AG10803 (cell line): ENCODE data around the gene DSPP.

ENCODE experiments used
- DNase-seq: peaks from one replicate; pipeline ENCODE4 v3.0.0; 2010; ENCODE audit warnings: low read depth
- H3K4me3 ChIP-seq: 2 replicates; pipeline ENCODE4 v1.5.1; 2011; ENCODE audit warnings: mild to moderate bottlenecking, low read length, control low read depth
- TF ChIP-seq, protein P1 (sequence below): conservative IDR thresholded peaks from 2 replicates; pipeline ENCODE4 v1.5.1; 2011; ENCODE audit warnings: mild to moderate bottlenecking, low read length, control low read depth, inconsistent platforms

Gene DSPP

DNA sequence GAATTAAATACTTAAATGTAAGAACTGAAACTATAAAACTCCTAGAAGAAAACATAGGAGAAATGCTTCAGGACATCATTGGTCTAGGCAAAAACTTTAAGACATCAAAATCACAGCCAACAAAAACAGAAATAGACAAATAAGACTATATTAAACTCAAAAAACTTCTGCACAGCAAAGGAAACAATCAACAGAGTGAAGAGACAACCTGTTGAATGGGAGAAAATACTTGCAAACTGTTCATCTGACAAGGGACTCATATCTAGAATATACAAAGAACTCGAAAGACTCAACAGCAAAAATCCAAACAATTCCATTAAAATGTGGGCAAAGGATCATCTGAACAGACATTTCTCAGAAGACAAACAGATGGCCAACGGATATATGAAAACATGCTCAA is 16.2 kb upstream of the DSPP start:
- no peak for DNase-seq
- TF ChIP-seq, protein P1, sequence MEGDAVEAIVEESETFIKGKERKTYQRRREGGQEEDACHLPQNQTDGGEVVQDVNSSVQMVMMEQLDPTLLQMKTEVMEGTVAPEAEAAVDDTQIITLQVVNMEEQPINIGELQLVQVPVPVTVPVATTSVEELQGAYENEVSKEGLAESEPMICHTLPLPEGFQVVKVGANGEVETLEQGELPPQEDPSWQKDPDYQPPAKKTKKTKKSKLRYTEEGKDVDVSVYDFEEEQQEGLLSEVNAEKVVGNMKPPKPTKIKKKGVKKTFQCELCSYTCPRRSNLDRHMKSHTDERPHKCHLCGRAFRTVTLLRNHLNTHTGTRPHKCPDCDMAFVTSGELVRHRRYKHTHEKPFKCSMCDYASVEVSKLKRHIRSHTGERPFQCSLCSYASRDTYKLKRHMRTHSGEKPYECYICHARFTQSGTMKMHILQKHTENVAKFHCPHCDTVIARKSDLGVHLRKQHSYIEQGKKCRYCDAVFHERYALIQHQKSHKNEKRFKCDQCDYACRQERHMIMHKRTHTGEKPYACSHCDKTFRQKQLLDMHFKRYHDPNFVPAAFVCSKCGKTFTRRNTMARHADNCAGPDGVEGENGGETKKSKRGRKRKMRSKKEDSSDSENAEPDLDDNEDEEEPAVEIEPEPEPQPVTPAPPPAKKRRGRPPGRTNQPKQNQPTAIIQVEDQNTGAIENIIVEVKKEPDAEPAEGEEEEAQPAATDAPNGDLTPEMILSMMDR, result no peak

DNA sequence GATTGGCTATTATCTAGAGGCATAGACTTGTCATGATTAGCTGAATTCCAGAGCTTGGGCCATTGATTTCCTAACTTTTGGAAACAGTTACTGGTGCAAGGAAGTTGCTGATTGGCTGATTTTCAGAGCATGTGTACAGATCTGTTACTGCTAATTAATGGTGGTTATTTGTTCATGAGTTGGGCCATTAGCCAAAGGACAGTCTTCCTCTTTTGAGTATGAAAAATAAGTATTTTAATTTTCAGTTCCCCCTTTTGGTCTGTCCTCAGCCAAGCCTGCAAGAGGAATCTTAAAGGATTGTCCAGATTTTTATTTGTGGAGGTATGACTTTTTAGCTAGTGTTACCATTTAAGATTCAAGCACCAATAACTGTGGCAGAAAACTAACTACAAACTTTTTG is 7.0 kb upstream of the DSPP start:
- H3K4me3 ChIP-seq, result no peak overlapping the region
- DNase-seq, result no peak
- TF ChIP-seq, protein P1, result no peak

More for the DNA sequence above, 16.2 kb upstream of the DSPP start:
- no peak overlapping the region for H3K4me3 ChIP-seq

- H3K4me3 ChIP-seq, result no peak overlapping the region
- TF ChIP-seq, protein P1, result no peak
- no peak for DNase-seq
These were observed 6.1 kb downstream of the DSPP start for GRCh38 chr4:87614292-87614890.

GRCh38 chr4:87616268-87616667 is 7.9 kb downstream of the DSPP start:
- DNase-seq, result no peak
- TF ChIP-seq, protein P1, result no peak
- no peak overlapping the region for H3K4me3 ChIP-seq

GRCh38 chr4:87620086-87620485 is 11.8 kb downstream of the DSPP start:
- no peak overlapping the region for H3K4me3 ChIP-seq
- TF ChIP-seq, protein P1, result no peak
- DNase-seq, result no peak

- TF ChIP-seq, protein P1, result no peak
- DNase-seq, result no peak
- no peak overlapping the region for H3K4me3 ChIP-seq
These were observed 12.2 kb downstream of the DSPP start for GRCh38 chr4:87620491-87620890.

- H3K4me3 ChIP-seq, result no peak overlapping the region
- DNase-seq, result no peak
- TF ChIP-seq, protein P1, result no peak
These were observed 14.0 kb downstream of the DSPP start for GRCh38 chr4:87622303-87622702.
